Epidermal melanocyte (primary cell): ENCODE measurements around the gene SOD3.

Experiments used
- DNase-seq: peaks from one replicate; pipeline ENCODE4 v3.0.0; 2011; ENCODE audit warnings: low spot score; ENCODE audit not compliant: insufficient read length

Gene SOD3

GRCh38 chr4:24801136-24801855 is 5.9 kb downstream of the SOD3 start:
- no peak for DNase-seq

DNA sequence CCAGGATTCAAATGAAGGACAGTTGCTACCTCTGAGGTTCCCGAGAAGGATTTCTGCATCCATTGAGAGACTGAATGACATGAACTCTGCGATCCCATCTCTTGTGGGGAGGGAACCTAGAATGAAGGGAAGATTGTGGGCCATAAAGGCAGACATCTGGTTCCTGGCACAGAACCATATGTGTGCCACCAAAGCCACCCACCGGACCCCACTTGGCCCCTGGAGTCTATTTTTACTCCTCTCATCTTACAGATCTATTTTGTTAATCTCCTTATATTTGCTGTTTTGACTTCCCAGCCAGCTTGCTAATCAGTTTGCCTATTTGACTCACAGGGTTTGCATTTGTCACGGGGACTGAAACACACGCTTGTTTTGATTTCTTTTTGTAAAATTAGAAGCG is 7.3 kb downstream of the SOD3 start:
- DNase-seq = no peak

DNA sequence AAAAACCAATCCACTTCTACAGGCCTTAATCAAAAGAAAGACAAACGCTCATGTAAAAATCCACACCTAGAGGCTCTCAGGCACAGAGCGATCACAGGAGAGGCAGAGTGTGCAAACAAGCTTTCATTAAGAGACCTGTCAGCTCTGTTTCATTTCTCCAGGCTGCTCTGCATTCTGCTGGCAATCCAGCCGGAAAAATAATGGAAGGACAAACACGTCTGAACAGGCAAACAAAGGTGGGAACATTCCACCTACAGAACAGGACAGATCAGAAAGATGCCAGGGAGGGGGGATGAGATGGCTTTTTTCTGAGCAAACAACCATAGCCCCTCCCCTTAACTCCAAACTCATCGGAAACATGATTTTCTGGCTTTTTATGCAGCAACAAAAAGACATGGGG is 9.7 kb downstream of the SOD3 start:
- DNase-seq = no peak

DNA sequence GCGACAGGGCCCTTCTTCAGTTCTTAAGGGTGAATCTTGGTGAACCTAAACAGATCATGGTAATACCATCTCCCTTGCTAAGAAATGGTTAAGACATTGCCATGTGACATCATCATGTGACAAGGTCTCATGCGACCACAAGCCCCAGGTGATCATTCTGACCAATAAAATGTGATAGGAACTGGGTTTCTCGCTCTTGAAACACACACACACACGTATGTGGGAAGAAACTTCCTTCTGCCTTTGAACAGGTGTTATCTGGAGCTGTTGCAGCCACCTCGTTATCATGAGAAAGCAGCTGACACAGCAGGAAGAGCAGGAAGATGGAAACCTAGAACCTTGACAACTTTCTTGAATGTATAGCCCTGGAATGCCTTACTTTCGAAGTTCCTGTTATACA is 10.2 kb downstream of the SOD3 start:
- DNase-seq = no peak

- DNase-seq = no peak
These were observed 11.0 kb downstream of the SOD3 start for GRCh38 chr4:24806206-24806990.

- no peak for DNase-seq
These were observed 12.2 kb downstream of the SOD3 start for GRCh38 chr4:24807611-24808010.

DNA sequence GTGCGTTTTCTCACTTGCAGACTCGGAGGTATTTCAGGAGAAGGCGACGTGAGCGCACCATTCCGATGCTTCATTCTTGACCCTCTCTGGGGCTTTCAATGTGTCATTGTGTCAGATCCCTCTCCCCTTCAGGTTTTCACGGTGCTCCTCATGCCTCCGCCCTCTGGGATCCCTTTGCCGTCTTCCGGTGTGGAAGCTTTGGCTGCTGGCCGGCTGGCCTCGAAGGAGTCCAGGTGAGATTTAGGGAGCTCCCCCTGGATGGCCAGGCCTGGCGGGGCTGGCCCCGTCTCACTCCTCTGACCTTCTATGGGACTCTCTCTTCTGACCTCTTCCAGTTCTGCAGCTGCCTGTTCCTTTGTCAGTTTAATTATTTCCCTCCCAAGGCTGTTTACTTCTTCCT is 12.9 kb downstream of the SOD3 start:
- DNase-seq = no peak

DNA sequence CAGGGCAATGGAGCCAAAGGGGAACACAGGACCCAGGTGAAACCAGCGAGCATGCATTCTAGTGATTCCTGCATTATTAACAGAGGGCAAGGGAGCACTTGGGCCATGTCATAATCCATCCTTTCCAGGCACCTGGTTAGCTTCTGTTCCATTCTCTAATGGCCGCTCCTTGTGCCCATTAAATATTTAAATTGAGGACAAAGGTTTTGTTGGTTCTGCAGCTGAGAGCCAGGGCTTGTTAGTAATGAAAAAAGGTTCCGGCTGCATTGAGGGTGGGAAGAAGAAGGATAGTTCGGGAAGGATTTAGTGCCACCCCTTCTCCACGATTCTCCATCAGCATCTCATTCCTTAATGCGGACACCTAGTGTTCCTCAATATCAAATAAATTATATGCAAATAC is 13.6 kb downstream of the SOD3 start:
- no peak for DNase-seq

DNA sequence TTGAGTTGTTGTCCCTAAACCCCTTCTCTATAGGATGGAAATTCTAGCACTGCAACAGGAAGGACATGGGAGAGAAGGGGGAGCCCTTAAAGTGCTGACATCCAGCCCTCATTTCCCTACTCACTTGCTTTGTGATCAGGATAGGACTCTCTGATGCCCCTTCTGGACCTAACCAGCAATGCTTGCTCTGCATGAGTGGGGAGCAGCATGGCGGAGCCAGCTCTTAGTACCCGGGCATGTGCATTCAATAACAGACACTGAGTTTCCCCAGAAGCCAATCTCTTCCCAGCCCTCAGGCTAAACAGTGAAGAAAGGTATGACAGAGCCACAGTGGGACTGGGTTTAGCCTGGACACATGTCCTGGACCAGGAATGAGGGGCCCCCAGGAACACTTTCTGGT is 14.0 kb downstream of the SOD3 start:
- DNase-seq = no peak

- DNase-seq = no peak
These were observed 14.5 kb downstream of the SOD3 start for GRCh38 chr4:24809815-24810405.

GRCh38 chr4:24810871-24811631 is 15.7 kb downstream of the SOD3 start:
- DNase-seq = no peak

DNA sequence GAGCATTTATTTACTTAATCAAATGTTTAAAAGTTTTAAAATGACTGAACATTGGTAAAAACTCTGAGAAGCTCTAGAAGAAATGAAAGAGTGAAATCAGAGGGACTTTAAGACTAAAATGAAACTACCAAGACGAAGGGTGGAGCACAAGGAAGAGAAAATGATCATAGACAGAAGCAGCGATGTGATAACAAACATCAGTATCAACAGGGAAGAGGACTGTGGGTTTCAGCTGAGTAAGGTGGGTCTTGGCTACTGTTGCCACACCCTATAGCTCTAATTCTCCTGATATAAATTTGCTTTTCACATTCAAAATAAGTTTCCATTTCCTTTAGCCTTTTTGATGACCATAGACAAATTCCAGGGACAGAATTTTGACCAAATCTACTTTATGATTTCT is 18.4 kb downstream of the SOD3 start:
- no peak for DNase-seq

DNA sequence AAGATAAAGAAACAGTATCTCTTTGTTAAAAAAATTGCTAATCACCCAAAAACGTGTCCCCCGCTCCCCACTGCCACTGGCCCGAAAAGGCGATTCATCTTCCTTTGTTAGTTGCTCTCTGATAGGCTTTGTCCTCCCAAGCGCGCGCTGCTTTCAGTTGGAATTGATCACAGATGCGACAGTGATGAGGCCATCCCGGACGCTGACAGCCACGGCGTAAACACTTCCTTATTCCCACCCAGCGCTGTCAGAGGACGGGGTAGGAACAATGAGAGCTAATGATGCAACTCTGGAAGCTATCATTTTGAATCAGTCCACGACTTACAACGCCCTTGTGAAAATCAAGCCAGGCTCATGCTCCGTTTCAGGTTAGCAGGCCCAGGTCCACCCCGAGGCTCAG is 21.4 kb downstream of the SOD3 start:
- DNase-seq = no peak

GRCh38 chr4:24820541-24820940 is 25.2 kb downstream of the SOD3 start:
- DNase-seq = no peak

DNA sequence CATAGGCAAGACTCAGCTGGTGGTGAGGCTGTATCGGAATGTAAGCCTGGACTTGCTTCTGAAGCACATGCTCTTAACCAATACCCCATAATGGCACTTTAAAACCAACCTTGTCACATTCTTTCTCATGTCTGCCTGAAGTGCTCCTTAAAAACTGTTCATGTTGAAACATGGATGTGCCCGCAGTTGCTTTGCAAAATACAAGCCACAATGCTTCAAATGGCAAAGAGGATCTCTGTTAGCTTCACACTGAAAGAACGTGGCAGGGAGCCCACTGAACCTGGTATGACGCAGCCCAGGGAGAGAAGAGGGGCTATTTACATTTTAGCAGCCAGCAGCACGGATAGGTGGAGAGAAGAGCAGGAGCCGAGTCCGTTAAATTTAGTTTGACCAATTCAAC is 29.3 kb downstream of the SOD3 start:
- no peak for DNase-seq

DNA sequence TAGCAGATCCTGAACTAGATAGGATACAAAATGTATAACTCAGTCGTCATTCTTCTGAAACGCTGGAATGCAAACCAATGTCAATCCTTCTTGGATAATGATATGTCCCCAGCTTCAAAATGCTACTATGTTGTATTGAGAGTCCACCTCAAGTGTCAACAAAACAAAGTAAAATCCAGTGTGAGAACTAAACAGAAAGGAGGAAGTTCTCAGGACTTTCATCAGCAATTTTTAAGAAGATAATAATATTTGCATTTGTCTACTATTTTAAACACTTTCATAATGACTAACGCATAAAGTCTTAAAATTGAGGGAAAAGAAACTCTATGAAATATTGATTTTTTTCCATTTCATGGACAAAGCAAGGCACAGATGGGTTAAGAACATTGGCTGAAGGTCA is 36.3 kb downstream of the SOD3 start:
- no peak for DNase-seq

DNA sequence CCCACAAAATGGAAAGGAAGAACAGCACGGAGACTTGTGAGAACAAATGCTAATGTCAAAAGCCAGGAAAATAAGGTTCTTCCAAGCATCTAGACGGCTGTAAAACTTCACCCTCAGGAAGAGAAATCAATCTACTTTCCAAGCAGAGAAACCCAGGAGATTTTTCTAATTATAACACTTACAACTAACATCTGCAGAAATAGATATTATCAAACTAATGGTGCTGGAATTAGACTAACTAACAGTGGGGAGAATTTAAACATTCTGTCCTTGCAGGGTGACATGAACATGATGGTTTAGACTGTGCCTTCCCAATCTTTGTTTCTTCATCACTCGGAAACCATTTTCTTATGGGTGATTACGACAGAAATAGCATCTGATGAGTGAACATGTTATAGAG is 40.3 kb downstream of the SOD3 start:
- DNase-seq = no peak

DNA sequence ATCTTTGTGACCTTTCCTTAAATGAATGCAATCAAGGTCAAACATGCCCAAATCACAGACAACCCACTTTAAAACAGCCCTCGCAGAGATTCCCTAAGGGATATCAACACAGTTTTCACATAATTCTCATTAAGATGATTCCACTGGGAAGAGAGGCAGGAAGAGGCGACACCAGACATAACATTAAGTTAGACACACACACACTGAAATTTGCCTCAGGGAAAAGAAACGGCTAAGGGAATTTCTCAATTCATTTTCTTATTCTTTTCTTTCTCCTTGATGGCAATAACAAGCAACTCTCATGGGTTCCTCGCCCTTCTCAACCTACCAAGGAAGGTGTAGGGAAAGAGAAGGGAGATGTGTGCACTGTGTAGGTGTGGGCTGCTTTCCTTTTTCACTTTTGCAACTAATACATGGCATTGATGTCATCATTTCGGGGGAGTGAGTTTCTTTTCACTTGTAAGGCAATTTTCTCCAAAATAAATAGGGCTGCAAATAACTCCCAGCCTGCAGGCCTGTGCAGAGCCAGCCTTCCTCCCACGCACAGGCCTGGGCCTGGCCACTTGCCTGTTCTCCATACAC is 41.4 kb downstream of the SOD3 start:
- no peak for DNase-seq

DNA sequence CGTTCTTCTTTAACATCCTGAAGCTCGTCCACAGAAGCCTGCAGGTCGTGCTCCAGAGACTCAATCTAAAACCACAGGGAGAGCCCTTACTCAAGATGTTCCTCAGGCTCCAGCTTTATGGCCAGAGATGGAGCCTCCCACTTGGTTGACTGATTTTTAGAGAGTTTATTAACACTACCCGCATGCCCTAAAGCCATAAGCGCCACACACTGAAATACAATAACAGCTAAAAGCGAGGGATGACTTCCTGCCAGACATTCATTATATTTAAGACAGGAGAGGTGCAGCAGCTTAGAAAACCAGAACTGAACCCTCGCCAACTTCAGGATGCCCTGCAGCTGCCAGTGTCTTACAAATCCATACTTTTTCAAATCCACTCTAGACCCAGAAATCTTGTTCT is 42.0 kb downstream of the SOD3 start:
- DNase-seq = no peak

DNA sequence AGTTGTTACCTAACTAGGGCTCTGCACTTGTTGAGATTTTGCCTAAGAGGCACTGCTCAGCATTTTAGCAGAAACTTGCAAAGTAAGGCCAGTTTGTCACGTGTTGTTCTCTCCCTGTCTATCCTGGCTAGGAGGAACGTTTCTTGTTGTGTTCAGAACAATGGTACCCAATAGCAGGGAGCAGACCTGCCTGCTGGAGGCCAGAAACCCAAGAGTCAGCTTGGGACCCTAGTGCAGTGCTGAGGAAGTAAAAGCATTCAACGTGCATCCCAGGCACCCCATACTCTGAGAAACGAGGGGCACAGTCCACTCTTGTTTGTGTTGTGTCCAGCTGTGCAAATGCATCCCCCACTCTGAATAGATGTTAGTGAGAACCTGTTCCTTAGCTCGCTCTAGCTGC is 42.4 kb downstream of the SOD3 start:
- no peak for DNase-seq

DNA sequence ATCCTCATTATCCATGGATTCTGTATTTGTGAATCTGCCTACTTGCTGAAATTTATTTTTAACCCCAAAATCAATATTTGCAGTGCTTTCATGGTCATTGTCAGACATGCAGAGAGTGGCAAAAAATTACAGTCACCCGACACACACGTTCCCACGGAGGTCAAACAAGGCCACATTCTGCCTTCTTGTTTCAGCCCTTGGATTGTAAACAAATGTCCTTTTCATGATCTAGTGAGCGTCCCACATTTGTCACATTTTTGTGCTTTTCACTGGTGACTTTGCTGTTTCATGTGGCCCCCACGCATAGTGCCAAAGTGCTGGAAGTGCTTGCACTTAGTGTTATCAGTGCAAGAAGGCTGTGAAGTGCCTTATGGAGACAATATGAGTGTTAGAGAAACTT is 45.0 kb downstream of the SOD3 start:
- no peak for DNase-seq
